NB4 (cell line): ENCODE results near the gene DNAAF8.
A peak's percentile ranks its signal among the peaks of the same experiment; 100 is the strongest.
"Not testable (repeated sequence)": the region's sequence is repeated elsewhere in the genome, so short reads cannot be mapped to it uniquely, and the experiment has no call there.

Experiments
- DNase-seq: peaks from one replicate; pipeline ENCODE4 v3.0.0; 2010; ENCODE audit warnings: low read depth
- H3K4me3 ChIP-seq: one replicate; pipeline ENCODE4 v1.5.1; 2011; ENCODE audit warnings: mild to moderate bottlenecking, low read depth, low read length, moderate library complexity
- MYC ChIP-seq: IDR thresholded peaks from 2 replicates; pipeline ENCODE4 v1.6.1; 2011; ENCODE audit warnings: low read depth, low read length
- POLR2A ChIP-seq: IDR thresholded peaks from 2 replicates; pipeline ENCODE4 v1.6.1; 2011; ENCODE audit warnings: mild to moderate bottlenecking; ENCODE audit not compliant: insufficient read length; ENCODE audit errors: extremely low read depth
- TF ChIP-seq, protein P1 (sequence below): IDR thresholded peaks from 2 replicates; pipeline ENCODE4 v1.6.1; 2011; ENCODE audit warnings: low read depth, low read length
- TF ChIP-seq, protein P2 (sequence below): IDR thresholded peaks from one replicate; pipeline ENCODE4 v1.5.1; 2012; ENCODE audit warnings: low read depth, low read length

The DNAAF8 gene

DNA sequence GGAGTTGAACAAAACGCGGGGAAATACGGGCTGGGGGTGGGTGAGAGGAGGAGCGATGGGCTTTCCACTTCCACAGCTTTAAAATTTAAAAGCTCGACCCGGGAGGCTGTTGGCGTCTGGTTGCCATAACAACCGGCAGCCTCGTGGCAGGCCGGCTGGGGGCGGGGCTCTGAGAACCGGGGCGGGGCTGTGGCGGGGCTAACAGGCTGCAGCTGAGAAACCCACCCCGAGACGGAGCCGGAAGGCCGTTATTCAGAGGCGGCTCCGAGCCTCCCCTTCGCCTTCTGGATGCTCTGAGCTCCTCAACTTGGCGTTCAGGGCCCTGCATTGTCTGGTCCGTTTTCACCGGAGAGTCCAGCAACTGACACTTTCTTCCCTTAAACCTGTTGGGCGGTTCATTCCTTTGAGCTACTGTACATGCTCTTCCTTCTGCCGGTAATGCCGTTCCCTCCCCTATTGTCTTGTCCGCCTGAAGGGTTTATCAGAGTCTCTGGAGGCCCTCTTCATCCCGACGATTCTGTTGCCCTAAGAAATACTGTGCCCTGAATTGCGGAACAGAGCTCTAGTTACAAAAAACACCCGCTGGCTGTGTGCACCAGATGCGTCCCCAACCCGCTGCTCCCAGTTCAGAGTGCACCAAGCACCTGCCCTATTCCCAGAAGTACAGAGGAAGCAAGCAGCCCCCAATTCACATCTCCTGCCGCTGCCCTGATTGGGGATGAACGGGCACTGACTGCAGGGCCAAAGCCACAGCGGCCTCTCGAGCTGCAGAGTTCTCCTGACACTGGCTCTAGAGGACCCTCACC is 596 bp downstream of the DNAAF8 start:
- peak overlapping the region; percentile 77 for H3K4me3 ChIP-seq
- TF ChIP-seq, protein P1, sequence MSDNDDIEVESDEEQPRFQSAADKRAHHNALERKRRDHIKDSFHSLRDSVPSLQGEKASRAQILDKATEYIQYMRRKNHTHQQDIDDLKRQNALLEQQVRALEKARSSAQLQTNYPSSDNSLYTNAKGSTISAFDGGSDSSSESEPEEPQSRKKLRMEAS, result peak; percentile 71
- peak; percentile 68 for TF ChIP-seq MYC
- TF ChIP-seq, protein P2, sequence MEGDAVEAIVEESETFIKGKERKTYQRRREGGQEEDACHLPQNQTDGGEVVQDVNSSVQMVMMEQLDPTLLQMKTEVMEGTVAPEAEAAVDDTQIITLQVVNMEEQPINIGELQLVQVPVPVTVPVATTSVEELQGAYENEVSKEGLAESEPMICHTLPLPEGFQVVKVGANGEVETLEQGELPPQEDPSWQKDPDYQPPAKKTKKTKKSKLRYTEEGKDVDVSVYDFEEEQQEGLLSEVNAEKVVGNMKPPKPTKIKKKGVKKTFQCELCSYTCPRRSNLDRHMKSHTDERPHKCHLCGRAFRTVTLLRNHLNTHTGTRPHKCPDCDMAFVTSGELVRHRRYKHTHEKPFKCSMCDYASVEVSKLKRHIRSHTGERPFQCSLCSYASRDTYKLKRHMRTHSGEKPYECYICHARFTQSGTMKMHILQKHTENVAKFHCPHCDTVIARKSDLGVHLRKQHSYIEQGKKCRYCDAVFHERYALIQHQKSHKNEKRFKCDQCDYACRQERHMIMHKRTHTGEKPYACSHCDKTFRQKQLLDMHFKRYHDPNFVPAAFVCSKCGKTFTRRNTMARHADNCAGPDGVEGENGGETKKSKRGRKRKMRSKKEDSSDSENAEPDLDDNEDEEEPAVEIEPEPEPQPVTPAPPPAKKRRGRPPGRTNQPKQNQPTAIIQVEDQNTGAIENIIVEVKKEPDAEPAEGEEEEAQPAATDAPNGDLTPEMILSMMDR, result no peak
- TF ChIP-seq POLR2A, result peak; percentile 48
- DNase-seq, result peak; percentile 87

DNA sequence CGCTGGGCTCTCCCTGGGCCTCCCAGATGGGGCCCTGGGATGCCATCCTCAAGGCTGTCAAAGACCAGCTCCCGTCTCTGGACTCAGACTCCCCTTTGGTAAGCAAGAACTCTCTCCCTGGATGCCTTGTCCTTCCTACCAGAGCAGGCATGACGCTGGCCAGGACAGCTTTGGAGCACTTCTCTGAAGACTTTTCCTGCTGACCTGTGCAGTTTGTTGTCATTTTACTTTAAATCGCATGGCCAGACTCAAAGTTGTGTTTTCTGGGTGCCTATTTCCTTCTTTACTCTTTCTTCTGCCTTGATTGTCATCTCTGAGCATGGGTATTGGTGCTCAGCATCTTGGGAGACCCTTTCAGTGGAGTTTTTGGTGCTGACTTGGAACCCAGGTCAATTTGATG is 2.2 kb downstream of the DNAAF8 start:
- no peak for DNase-seq
- TF ChIP-seq POLR2A, result no peak
- TF ChIP-seq, protein P2, result no peak
- TF ChIP-seq MYC, result no peak
- TF ChIP-seq, protein P1, result no peak
- H3K4me3 ChIP-seq, result no peak overlapping the region

DNA sequence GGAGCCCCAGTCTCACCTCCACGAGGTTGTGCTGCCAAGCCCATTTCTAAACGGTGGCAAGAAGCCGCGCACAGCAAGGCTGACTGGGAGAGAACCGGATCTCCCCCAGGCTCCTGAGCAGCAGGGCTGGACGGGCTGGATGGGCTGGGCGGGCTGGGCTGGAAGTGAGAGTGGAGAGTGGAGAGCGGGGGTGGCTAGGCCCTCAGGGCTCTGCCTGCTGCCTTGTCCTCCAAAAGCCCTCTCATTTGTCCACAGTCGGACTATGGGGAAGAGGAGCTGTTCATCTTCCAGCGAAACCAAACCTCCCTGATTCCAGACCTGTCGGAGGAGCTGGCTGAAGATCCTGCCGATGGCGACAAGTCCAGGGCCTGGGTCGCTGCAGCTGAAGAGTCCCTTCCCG is 3.2 kb downstream of the DNAAF8 start:
- no peak overlapping the region for H3K4me3 ChIP-seq
- TF ChIP-seq MYC, result no peak
- TF ChIP-seq POLR2A, result no peak
- TF ChIP-seq, protein P1, result no peak
- TF ChIP-seq, protein P2, result no peak
- DNase-seq, result no peak

DNA sequence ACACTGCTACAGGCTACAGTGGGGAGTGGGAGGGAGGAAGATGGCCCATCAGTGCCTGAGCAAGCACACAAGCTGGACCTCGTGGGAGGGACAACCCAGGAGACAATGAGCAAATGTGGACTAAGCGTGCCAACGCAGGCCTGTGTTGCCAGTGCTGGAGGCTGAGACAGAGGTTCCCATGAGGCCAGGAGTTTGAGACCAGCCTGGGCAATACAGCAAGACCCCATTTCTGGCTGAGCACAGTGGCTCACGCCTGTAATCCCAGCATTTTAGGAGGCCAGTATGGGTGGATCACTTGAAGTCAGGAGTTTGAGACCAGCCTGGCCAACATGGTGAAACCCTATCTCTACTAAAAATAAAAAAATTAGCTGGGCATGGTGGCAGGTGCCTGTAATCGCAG is 4.0 kb downstream of the DNAAF8 start:
- not testable (repeated sequence) for H3K4me3 ChIP-seq, DNase-seq

DNA sequence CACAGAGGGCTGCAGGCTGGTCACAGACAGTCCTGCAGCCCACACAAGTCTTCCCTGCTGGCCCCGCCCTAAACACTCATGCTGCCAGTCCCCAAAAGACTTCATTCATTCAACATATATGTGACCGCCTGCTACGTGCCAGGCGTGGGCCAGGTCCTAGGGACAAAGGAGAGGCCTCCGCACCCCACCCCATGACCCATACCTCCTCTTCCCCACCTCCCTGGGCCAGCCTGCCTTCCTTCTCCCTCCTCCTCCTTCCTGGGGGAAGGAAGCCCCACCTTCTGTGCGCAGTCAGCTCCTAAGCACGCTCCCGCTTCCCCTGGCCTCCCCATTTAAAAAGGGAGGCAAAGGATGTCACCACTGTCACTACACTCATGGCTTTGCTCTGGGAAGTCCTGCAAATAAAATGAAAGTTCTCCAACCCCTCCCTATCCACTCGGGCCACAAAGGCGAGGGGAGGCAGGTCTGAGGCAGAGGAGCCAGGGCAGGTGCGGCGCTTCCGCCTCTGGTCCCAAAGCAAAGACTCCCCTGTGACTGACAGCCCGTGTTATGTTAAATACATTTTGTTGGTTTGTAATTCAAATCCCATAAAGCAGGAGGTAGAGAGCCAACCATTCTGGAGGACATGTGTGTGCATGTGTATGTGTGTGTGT is 9.0 kb downstream of the DNAAF8 start:
- no peak for DNase-seq
- no peak overlapping the region for H3K4me3 ChIP-seq
- TF ChIP-seq, protein P2, result no peak
- TF ChIP-seq MYC (no peak), POLR2A (no peak)
- TF ChIP-seq, protein P1, result no peak

DNA sequence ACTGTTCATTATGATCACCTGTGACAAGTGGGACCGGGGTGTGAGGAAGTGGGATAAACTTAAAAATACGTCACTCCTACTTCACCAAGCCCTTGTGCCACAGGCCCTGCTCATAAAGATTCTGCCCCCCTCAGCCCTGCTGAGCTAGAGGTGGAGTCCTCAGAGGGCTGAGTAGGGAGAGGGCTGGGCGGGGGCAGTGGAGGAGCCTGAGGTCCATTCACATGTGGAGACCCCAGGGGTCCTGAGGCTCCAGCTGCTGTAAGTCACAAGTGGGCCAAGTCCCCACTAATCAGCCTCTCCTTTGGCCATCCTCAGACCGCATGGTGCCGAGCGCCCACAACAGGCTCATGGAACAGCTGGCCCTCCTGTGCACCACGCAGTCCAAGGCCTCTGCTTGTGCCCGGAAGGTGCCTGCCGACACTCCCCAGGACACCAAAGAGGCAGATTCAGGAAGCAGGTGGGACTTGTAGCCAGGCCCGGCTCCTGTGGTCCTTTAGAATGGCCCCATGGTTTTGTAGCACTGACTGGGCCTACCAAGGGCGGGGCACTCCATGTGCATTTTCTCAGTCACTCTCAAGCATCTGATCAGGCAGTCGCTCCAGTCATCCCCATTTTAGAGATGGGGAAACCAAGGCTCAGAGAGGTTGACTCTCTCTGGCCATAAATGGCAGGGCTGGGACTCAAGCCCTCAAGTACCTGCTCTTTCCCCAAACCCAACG is 10.4 kb downstream of the DNAAF8 start:
- TF ChIP-seq, protein P2, result no peak
- no peak for TF ChIP-seq POLR2A
- TF ChIP-seq MYC, result no peak
- TF ChIP-seq, protein P1, result no peak
- no peak overlapping the region for H3K4me3 ChIP-seq
- DNase-seq, result no peak
